NOMO-1 treated with dmso at 0.1 percent for 144 hours (cell line): ENCODE results near the gene TSTD1.
A peak's percentile ranks its signal among the peaks of the same experiment; 100 is the strongest.

ENCODE experiments used
- DNase-seq: peaks from one replicate; lab custom pipeline; 2025; ENCODE audit not compliant: unreplicated experiment; lab: John Stamatoyannopoulos, UW

Gene TSTD1

GRCh38 chr1:161038523-161039153, at the start of gene TSTD1:
Gene TSTD1 (minus strand): TSS chr1:161038964. CDS start chr1:161038889, 75 bp downstream.
- no peak for DNase-seq

- DNase-seq = no peak
Observed at GRCh38 chr1:161086457-161086856, 47.7 kb upstream of the TSTD1 start.

- no peak for DNase-seq
Observed at GRCh38 chr1:161085165-161085564, 46.4 kb upstream of the TSTD1 start.

GRCh38 chr1:161084597-161084988, 45.8 kb upstream of the TSTD1 start:
- no peak for DNase-seq

- peak; percentile 22 for DNase-seq
Observed at GRCh38 chr1:161083748-161084596, 45.2 kb upstream of the TSTD1 start.

GRCh38 chr1:161082996-161083747, 44.4 kb upstream of the TSTD1 start:
- peak; percentile 79 for DNase-seq

GRCh38 chr1:161082483-161082882, 43.7 kb upstream of the TSTD1 start:
- no peak for DNase-seq

- no peak for DNase-seq
Observed at GRCh38 chr1:161081519-161081918, 42.8 kb upstream of the TSTD1 start.

- no peak for DNase-seq
Observed at GRCh38 chr1:161080441-161081405, 42.0 kb upstream of the TSTD1 start.

GRCh38 chr1:161079436-161080110, 40.8 kb upstream of the TSTD1 start:
- no peak for DNase-seq

GRCh38 chr1:161077426-161077825, 38.7 kb upstream of the TSTD1 start:
- DNase-seq = no peak

GRCh38 chr1:161076410-161076809, 37.6 kb upstream of the TSTD1 start:
- no peak for DNase-seq

- no peak for DNase-seq
Observed at GRCh38 chr1:161074676-161075368, 36.1 kb upstream of the TSTD1 start.

- no peak for DNase-seq
Observed at GRCh38 chr1:161073474-161074121, 34.8 kb upstream of the TSTD1 start.

- DNase-seq = no peak
Observed at GRCh38 chr1:161072751-161073449, 34.1 kb upstream of the TSTD1 start.

GRCh38 chr1:161071886-161072371, 33.2 kb upstream of the TSTD1 start:
- DNase-seq = peak; percentile 18

- no peak for DNase-seq
Observed at GRCh38 chr1:161070761-161071160, 32.0 kb upstream of the TSTD1 start.

- DNase-seq = peak; percentile 92
Observed at GRCh38 chr1:161069731-161070270, 31.0 kb upstream of the TSTD1 start, which contains the start of gene ARHGAP30. Gene ARHGAP30 (minus strand): TSS chr1:161069891. CDS start chr1:161069624, 267 bp downstream.
